Hepatocyte (in vitro differentiated cells): Measurements from ENCODE around the gene NAPA. TPM values are rescaled to one million over a fixed set of nuclear protein-coding genes. Genes with fewer than 3 reads are reported as not detected.
"Not testable (repeated sequence)": the region's sequence is repeated elsewhere in the genome, so short reads cannot be mapped to it uniquely, and the experiment has no call there.

Experiments
- DNase-seq: peaks from one replicate; pipeline ENCODE4 v3.0.0-alpha.2; 2016; ENCODE audit warnings: low spot score
- H2AFZ ChIP-seq: fragments of 200-600 bp; sonication (generic); 2 replicates; pipeline ENCODE4 v1.6.0; 2016; ENCODE audit warnings: antibody characterized with exemption, mild to moderate bottlenecking
- H3K27ac ChIP-seq: fragments of 200-600 bp; sonication (generic); 2 replicates; pipeline ENCODE4 v1.5.1; 2016; ENCODE audit warnings: mild to moderate bottlenecking
- H3K27me3 ChIP-seq: fragments of 200-600 bp; sonication (generic); 2 replicates; pipeline ENCODE4 v1.6.1; 2016
- H3K36me3 ChIP-seq: fragments of 200-600 bp; sonication (generic); replicated peaks from 2 replicates; pipeline ENCODE4 v1.5.1; 2016; ENCODE audit warnings: low read depth; ENCODE audit not compliant: insufficient read depth
- H3K4me1 ChIP-seq: fragments of 200-600 bp; sonication (generic); 2 replicates; pipeline ENCODE4 v1.5.1; 2016; ENCODE audit warnings: mild to moderate bottlenecking, moderate library complexity; ENCODE audit not compliant: insufficient read depth
- H3K4me2 ChIP-seq: fragments of 200-600 bp; sonication (generic); 2 replicates; pipeline ENCODE4 v1.6.0; 2016
- H3K4me3 ChIP-seq: fragments of 200-600 bp; sonication (generic); 2 replicates; pipeline ENCODE4 v1.5.1; 2016; ENCODE audit warnings: mild to moderate bottlenecking
- H3K79me2 ChIP-seq: fragments of 200-600 bp; sonication (generic); 2 replicates; pipeline ENCODE4 v1.6.0; 2017; ENCODE audit warnings: mild to moderate bottlenecking
- H3K9me2 ChIP-seq: fragments of 200-600 bp; sonication (generic); replicated peaks from 2 replicates; pipeline ENCODE4 v1.6.0; 2017; ENCODE audit warnings: mild to moderate bottlenecking; ENCODE audit not compliant: insufficient read depth
- H3K9me3 ChIP-seq: fragments of 200-600 bp; sonication (generic); 2 replicates; pipeline ENCODE4 v1.5.1; 2016; ENCODE audit warnings: low read depth, mild to moderate bottlenecking
- H4K20me1 ChIP-seq: fragments of 200-600 bp; sonication (generic); 2 replicates; pipeline ENCODE4 v1.6.0; 2016; ENCODE audit warnings: mild to moderate bottlenecking; ENCODE audit not compliant: insufficient read depth, poor library complexity, severe bottlenecking
- EZH2 ChIP-seq: fragments of 200-600 bp; sonication (generic); IDR thresholded peaks from 2 replicates; pipeline ENCODE4 v1.6.1; 2016; ENCODE audit warnings: antibody characterized with exemption, mild to moderate bottlenecking, borderline replicate concordance
- EZH2phosphoT487 ChIP-seq: fragments of 200-600 bp; sonication (generic); IDR thresholded peaks from one replicate; pipeline ENCODE4 v1.6.1; 2018; ENCODE audit warnings: antibody characterized with exemption, mild to moderate bottlenecking, low read depth, moderate library complexity; ENCODE audit not compliant: unreplicated experiment, severe bottlenecking
- whole genome bisulfite sequencing: methylation state at CpG from one replicate; pipeline ENCODE4 v1.1.6; 2016; ENCODE audit warnings: low lambda C conversion rate; ENCODE audit errors: missing lambda C conversion rate; 5-methylcytosine and 5-hydroxymethylcytosine counted together
- polyA plus RNA-seq: library from polyadenylated mRNA; unstranded; fragments of >200 nt; fragmentation: Nextera tagmentation; extraction: Ambion mirVana; gene quantifications from 2 replicates; pipeline ENCODE4 v1.2.1, GENCODE V29; 2016
- total RNA-seq: library from RNA; depleted of rRNA; stranded (reverse); fragments of >200 nt; gene quantifications from 2 replicates; pipeline ENCODE4 v1.2.3, GENCODE V29; 2014
- TF ChIP-seq, protein P1 (sequence below): fragments of 200-600 bp; sonication (generic); IDR thresholded peaks from 2 replicates; pipeline ENCODE4 v1.5.1; 2016; ENCODE audit warnings: antibody characterized with exemption, mild to moderate bottlenecking; ENCODE audit not compliant: poor library complexity

The NAPA gene
- total and polyA plus RNA-seq, 2 experiments from 2014 or later = 106 to 192 TPM

DNA sequence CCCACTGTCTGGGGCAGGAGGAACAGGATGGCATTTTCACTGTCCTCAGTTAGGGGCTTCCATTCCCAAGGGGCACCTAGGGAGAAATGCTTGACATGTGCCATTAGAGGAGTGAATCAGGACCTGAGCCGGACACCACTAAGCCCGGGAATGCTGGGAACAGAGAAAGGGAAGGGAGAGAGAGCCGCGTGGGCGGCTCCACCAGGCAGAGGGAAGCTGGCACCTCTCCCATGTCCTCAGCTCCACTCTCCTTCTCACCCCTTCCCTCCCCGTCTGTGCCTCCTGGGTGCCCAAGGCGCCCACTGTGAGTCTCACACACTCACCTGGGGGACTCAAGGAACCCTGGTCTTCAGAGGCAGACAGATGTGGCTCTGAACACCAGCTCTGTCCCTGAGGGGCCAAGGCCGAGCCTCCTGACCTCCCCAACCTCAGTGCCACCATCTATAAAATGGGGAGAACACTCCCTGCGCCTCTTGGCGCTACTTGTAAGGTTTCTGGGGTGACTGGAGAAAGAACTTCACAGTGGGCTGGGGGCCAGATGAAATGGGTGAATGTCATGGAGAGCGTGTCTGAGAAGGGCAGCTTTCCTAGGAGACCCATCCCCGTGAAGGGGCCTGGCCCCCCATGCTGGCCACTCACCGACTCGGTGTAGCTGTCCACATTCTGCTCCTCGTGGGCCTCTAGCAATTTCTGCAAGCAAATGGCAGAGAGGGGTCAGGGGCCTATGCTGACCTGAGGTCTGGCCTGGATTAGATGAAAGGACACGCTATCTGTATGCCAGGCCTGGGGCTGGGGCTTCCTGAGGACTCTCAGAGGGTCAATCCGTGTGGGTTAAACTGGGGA is 25.6 kb downstream of the NAPA start:
- H2AFZ ChIP-seq = no peak overlapping the region
- H3K79me2 ChIP-seq = no peaks in the 10 kb centered on the region
- 92% methylated on average over 17 of the region's 17 CpGs for WGBS
- H3K9me2 ChIP-seq = no peaks in the 10 kb centered on the region
- no peaks in the 10 kb centered on the region for H4K20me1 ChIP-seq
- no peaks in the 10 kb centered on the region for H3K9me3 ChIP-seq
- H3K4me2 ChIP-seq = no peak overlapping the region
- no peak overlapping the region for H3K4me3 ChIP-seq
- TF ChIP-seq EZH2phosphoT487 = no peak
- TF ChIP-seq, protein P1, sequence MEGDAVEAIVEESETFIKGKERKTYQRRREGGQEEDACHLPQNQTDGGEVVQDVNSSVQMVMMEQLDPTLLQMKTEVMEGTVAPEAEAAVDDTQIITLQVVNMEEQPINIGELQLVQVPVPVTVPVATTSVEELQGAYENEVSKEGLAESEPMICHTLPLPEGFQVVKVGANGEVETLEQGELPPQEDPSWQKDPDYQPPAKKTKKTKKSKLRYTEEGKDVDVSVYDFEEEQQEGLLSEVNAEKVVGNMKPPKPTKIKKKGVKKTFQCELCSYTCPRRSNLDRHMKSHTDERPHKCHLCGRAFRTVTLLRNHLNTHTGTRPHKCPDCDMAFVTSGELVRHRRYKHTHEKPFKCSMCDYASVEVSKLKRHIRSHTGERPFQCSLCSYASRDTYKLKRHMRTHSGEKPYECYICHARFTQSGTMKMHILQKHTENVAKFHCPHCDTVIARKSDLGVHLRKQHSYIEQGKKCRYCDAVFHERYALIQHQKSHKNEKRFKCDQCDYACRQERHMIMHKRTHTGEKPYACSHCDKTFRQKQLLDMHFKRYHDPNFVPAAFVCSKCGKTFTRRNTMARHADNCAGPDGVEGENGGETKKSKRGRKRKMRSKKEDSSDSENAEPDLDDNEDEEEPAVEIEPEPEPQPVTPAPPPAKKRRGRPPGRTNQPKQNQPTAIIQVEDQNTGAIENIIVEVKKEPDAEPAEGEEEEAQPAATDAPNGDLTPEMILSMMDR = no peak
- TF ChIP-seq EZH2 = no peak
- no peaks in the 10 kb centered on the region for H3K27me3 ChIP-seq
- no peaks in the 10 kb centered on the region for H3K36me3 ChIP-seq
- peaks cover 3% of the 10 kb centered on the region for H3K4me1 ChIP-seq
- DNase-seq = no peak
- no peak overlapping the region for H3K27ac ChIP-seq

DNA sequence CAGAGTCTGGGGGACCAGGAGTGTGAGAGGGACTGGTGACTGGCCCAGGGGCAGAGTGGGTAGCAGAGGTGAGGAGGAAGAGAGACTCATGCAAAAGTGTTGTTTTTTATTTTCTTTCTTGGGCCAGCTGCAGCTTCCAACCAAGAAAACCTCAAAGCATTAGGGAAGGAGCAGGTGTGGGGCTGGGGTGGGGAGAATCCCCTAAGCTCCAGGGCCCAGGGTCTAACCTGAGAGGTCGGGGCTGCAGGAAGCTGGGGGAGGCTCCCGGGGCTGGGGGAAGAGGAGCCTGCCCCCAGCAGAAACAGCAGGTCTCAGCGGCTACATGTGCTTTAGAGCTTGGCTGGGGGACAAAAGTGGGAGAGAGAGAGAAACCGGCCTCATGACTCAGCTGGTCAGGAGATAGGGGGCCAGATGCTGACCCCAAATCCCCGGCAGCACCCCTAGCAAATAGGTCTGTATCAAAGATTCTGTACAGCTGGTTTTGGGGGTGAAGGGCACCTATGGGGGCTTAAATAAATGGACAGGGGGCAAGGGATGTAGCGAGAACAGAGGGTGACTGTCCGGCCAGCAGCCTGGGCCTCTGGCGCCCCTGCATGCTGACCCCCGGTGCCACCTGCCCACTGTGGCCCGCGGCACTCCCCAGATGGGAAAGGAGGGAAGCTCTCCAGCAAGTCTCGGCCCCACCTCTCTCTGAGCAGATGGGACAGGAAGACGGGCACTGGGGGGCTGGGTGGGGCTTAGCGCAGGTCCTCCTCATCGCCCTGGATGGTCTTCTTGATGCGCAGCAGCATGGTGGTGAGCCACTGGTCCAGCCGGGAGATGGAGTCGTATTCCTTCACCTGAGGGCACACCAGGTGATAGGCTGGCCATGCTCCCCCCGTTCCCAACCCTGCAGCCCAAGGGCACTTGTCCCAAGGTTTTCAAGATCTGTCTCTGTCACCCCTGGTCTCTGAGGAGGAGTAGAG is 27.0 kb downstream of the NAPA start:
- DNase-seq = no peak
- no peak overlapping the region for H3K4me2 ChIP-seq
- peaks cover 6% of the 10 kb centered on the region for H3K4me1 ChIP-seq
- no peaks in the 10 kb centered on the region for H3K27me3 ChIP-seq
- TF ChIP-seq, protein P1 = no peak
- TF ChIP-seq EZH2phosphoT487 = no peak
- no peak for TF ChIP-seq EZH2
- H3K27ac ChIP-seq = no peak overlapping the region
- 97% methylated on average over 18 of the region's 19 CpGs for WGBS
- H4K20me1 ChIP-seq = no peaks in the 10 kb centered on the region
- H2AFZ ChIP-seq = no peak overlapping the region
- no peaks in the 10 kb centered on the region for H3K9me3 ChIP-seq
- no peaks in the 10 kb centered on the region for H3K36me3 ChIP-seq
- H3K79me2 ChIP-seq = no peaks in the 10 kb centered on the region
- no peaks in the 10 kb centered on the region for H3K9me2 ChIP-seq
- H3K4me3 ChIP-seq = no peak overlapping the region

DNA sequence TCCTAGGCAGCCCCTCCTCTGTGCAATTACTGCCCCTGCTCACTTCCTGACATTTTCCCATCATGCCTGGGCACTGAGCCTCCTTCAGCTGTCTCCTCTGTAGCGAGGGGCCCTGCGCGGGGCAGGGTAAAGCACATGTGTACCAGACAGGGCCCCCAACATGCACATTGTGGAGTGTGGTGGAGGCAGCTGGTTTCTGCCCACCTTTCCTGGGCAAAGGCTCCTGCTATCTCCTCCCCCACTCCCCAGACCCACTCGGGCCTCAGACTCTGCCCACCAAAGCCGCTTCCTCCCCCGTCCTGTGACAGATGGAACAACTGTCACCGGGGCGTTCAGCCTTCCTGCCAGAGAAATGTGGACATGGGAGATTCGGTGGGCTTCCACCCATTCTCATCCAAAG is 28.0 kb downstream of the NAPA start:
- 92% methylated on average over 9 of the region's 9 CpGs for WGBS
- Histone ChIP-seq H3K9me3 (no peaks in the 10 kb centered on the region), H2AFZ (no peak overlapping the region), H3K4me1 (peaks cover 6% of the 10 kb centered on the region), H3K4me2 (no peak overlapping the region), H3K27me3 (no peaks in the 10 kb centered on the region), H4K20me1 (no peaks in the 10 kb centered on the region), H3K9me2 (no peaks in the 10 kb centered on the region), H3K27ac (no peak overlapping the region), H3K79me2 (no peaks in the 10 kb centered on the region), H3K36me3 (no peaks in the 10 kb centered on the region), H3K4me3 (no peak overlapping the region)
- TF ChIP-seq EZH2phosphoT487 = no peak
- TF ChIP-seq EZH2 = no peak
- TF ChIP-seq, protein P1 = no peak
- DNase-seq = no peak

DNA sequence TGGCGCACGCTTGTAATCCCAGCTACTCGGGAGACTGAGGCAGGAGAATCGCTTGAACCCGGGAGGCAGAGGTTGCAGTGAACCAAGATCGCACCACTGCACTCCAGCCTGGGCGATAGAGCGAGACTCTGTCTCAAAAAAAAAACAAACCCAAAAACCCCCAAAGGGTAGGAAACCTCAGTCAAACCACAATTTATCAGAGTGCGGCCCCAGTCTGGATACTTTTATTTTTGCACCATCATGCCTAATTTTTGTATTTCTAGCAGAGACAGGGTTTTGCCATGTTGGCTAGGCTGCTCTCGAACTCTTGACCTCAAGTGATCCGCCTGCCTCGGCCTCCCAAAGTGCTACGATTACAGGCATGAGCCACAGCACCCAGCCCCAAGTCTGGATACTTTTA is 28.6 kb downstream of the NAPA start:
- not testable (repeated sequence) for H3K36me3 ChIP-seq, H4K20me1 ChIP-seq, H3K27me3 ChIP-seq, H3K79me2 ChIP-seq, H3K4me3 ChIP-seq, H2AFZ ChIP-seq, DNase-seq, H3K4me1 ChIP-seq, H3K4me2 ChIP-seq, H3K9me3 ChIP-seq, H3K9me2 ChIP-seq, H3K27ac ChIP-seq
- WGBS = 94% methylated on average over 13 of the region's 13 CpGs
